Peyer's patch (tissue), 4 donors: ENCODE measurements around the gene TFDP1. TPM values are rescaled to one million over a fixed set of nuclear protein-coding genes. Genes with fewer than 3 reads are reported as not detected.
A peak's percentile ranks its signal among the peaks of the same experiment; 100 is the strongest.

Experiments
- DNase-seq, 3 donors: peaks; one replicate each; pipeline ENCODE4 v3.0.0-alpha.2; 2017 to 2019
- H3K27ac ChIP-seq, 4 donors: fragments of 200-600 bp; sonication (generic); one replicate each; pipeline ENCODE4 v1.5.1; 2016 to 2019
- H3K27me3 ChIP-seq, 2 donors: fragments of 200-600 bp; sonication (generic); one replicate each; pipeline ENCODE4 v1.5.1; 2019
- H3K36me3 ChIP-seq, 3 donors: fragments of 200-600 bp; sonication (generic); one replicate each; pipeline ENCODE4 v1.5.1; 2016 to 2019
- H3K4me1 ChIP-seq, 4 donors: fragments of 200-600 bp; sonication (generic); one replicate each; pipeline ENCODE4 v1.5.1; 2016 to 2019
- H3K4me3 ChIP-seq, 4 donors: fragments of 200-600 bp; sonication (generic); 1 replicate in 3 of 4; 2 replicates in 1 of 4; pipeline ENCODE4 v1.5.1; 2016 to 2019; ENCODE audit warnings: mild to moderate bottlenecking in 1 of 4
- H3K9me3 ChIP-seq, 4 donors: fragments of 200-600 bp; sonication (generic); one replicate each; pipeline ENCODE4 v1.5.1; 2016 to 2019; ENCODE audit warnings: mild to moderate bottlenecking in 1 of 4
- CTCF ChIP-seq, 6 experiments: fragments of 450-650 bp in 4 of 6; fragments of 200-600 bp in 2 of 6; sonication (generic) in 1 of 6; IDR thresholded peaks; one replicate each; pipeline ENCODE4 v1.5.1; 2017 to 2019; ENCODE audit warnings: antibody characterized with exemption in 6 of 6, mild to moderate bottlenecking in 3 of 6, moderate library complexity in 1 of 6
- POLR2A ChIP-seq, 2 donors: fragments of 450-650 bp; IDR thresholded peaks; one replicate each; pipeline ENCODE4 v1.5.1; 2017; ENCODE audit warnings: antibody characterized with exemption in 2 of 2, mild to moderate bottlenecking in 2 of 2, moderate library complexity in 2 of 2
- total RNA-seq, 4 donors: library from RNA; depleted of rRNA; stranded (reverse); fragments of >200 nt; gene quantifications; one replicate each; pipeline ENCODE4 v1.1.0, GENCODE V29; 2016

Gene TFDP1
- total RNA-seq, 4 donors from 2014 or later, result 37.0 to 75.1 (median 48.0) TPM

- DNase-seq, result peak in 2 of 3 donors; percentile 34 to 40
- Histone ChIP-seq H3K27me3 (no peaks in the 10 kb centered on the region), H3K4me3 (no peak overlapping the region), H3K36me3 (no peaks in the 10 kb centered on the region), H3K27ac (no peak overlapping the region), H3K9me3 (no peaks in the 10 kb centered on the region), H3K4me1 (no peaks in the 10 kb centered on the region)
- no peak for TF ChIP-seq POLR2A (IDR thresholded peaks at IDR 0.05)
- TF ChIP-seq CTCF (IDR thresholded peaks at IDR 0.05), result no peak
Observed at GRCh38 chr13:113669755-113670341, 85.3 kb downstream of the TFDP1 start.

GRCh38 chr13:113670541-113670940 lies 86.0 kb downstream of the TFDP1 start:
- H3K4me3 ChIP-seq, result no peak overlapping the region
- H3K27me3 ChIP-seq, result no peaks in the 10 kb centered on the region
- DNase-seq, result peak in 2 of 3 donors; percentile 23
- TF ChIP-seq POLR2A (IDR thresholded peaks at IDR 0.05) (no peak), CTCF (IDR thresholded peaks at IDR 0.05) (no peak)
- no peak overlapping the region for H3K27ac ChIP-seq
- no peaks in the 10 kb centered on the region for H3K36me3 ChIP-seq
- H3K4me1 ChIP-seq, result no peaks in the 10 kb centered on the region
- H3K9me3 ChIP-seq, result no peaks in the 10 kb centered on the region

- Histone ChIP-seq H3K27me3 (no peaks in the 10 kb centered on the region), H3K4me3 (no peak overlapping the region), H3K27ac (no peak overlapping the region), H3K4me1 (no peaks in the 10 kb centered on the region), H3K36me3 (no peaks in the 10 kb centered on the region), H3K9me3 (no peaks in the 10 kb centered on the region)
- TF ChIP-seq POLR2A (IDR thresholded peaks at IDR 0.05) (no peak), CTCF (IDR thresholded peaks at IDR 0.05) (no peak)
- peak in 2 of 3 donors; percentile 37 to 41 for DNase-seq
Observed at GRCh38 chr13:113671066-113672001, 86.8 kb downstream of the TFDP1 start.

DNA sequence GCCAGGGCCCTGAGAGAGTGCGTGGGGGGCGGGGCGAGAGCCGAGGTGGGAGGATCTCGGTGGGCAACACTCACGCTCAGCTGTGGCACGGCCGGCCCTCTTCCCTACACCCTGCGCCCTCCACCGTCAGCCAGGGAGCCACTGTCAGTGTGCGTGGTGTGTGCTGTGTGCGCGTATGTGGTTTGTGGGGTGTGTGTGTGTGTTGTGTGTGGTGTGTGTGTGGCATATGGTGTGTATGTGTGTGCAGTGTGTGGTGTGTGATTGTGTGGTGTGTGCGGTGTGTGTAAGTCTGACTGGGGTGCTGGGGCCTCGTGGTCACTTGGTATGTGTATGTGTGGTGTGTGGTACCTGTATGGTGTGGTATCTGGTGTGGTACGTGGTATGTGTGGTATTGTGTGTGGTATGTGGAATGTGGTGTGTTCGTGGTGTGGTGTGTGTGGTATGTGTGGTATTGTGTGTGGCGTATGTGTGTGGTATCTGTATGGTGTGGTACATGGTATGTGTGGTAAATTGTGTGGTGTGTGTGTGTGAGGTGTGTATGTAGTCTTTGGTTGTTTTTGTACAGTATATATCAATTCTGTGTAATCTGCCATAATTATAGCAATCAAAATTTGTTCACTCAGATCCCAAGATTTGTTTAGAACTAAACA lies 87.6 kb downstream of the TFDP1 start:
- Histone ChIP-seq H3K36me3 (no peaks in the 10 kb centered on the region), H3K27me3 (no peaks in the 10 kb centered on the region), H3K4me1 (no peaks in the 10 kb centered on the region), H3K9me3 (no peaks in the 10 kb centered on the region), H3K27ac (no peak overlapping the region), H3K4me3 (no peak overlapping the region)
- DNase-seq, result peak in 1 of 3 donors; percentile 38
- TF ChIP-seq POLR2A (IDR thresholded peaks at IDR 0.05) (no peak), CTCF (IDR thresholded peaks at IDR 0.05) (no peak)

Other genes starting within 250 kb of the TFDP1 start
- 100 to 1,000 TPM in 2 of 4 donors, 10 to 100 TPM in 2; 36.3 to 156 (median 97.9) TPM for gene GRTP1, start 220.6 kb upstream of the TFDP1 start, total RNA-seq
- gene ADPRHL1, start 131.3 kb upstream of the TFDP1 start, total RNA-seq, result 10 to 100 TPM in 1 of 4 donors, 1 to 10 TPM in 2, not detected in 1; 3.9 to 15.2 (median 5.8) TPM
- 10 to 100 TPM; 23.9 to 29.1 (median 26.9) TPM for gene DCUN1D2, start 94.0 kb upstream of the TFDP1 start, total RNA-seq
- gene ATP4B, start 73.4 kb downstream of the TFDP1 start, total RNA-seq, result not detected
- gene GRK1, start 82.5 kb downstream of the TFDP1 start, total RNA-seq, result 1 to 10 TPM in 1 of 4 donors, under 1 TPM in 1, not detected in 2; 0.88 to 1.7 TPM
- gene TMEM255B, start 174.5 kb downstream of the TFDP1 start, total RNA-seq, result 10 to 100 TPM in 1 of 4 donors, 1 to 10 TPM in 2, not detected in 1; 1.8 to 17.3 (median 3.5) TPM